ENCODE data around the gene RUNX3. TPM values are rescaled to one million over a fixed set of nuclear protein-coding genes. Genes with fewer than 3 reads are reported as not detected.

The RUNX3 gene
- total and polyA plus RNA-seq, 2 donors (not counting 3 experiments of a cell fraction or from before 2014, with no cell fraction given), result not detected

GRCh38 chr1:24870551-24871195 is 59.4 kb downstream of the RUNX3 start:
- Histone ChIP-seq H3K4me1 (ENCODE audit: control insufficient read depth, extremely low read depth, insufficient read depth, low read length) (no peaks in the 10 kb centered on the region), H3K36me3 (ENCODE audit: control insufficient read depth in 2 of 2, extremely low read depth in 1 of 2, insufficient read depth in 2 of 2, low read length in 2 of 2) (no peaks in the 10 kb centered on the region), H4K20me1 (replicated peaks; ENCODE audit: control insufficient read depth, extremely low read depth, insufficient read depth, low read length) (no peaks in the 10 kb centered on the region), H3K9me1 (replicated peaks; ENCODE audit: control insufficient read depth, extremely low read depth, insufficient read depth, low read length) (no peaks in the 10 kb centered on the region), H3K4me2 (ENCODE audit: insufficient read depth, low read length) (no peak overlapping the region), H3K27ac (ENCODE audit: insufficient read depth, low read depth, low read length) (no peak overlapping the region), H3K4me3 (replicated peaks in 1 of 3; ENCODE audit: insufficient read depth in 1 of 3, low read depth in 1 of 3, low read length in 3 of 3) (no peak overlapping the region), H3K9ac (replicated peaks; ENCODE audit: extremely low read depth, insufficient read depth, low read length) (no peak overlapping the region), H3K79me2 (ENCODE audit: control insufficient read depth, insufficient read depth, low read length) (no peaks in the 10 kb centered on the region), H2AFZ (ENCODE audit: low read depth, low read length) (no peak overlapping the region), H3K27me3 (ENCODE audit: control insufficient read depth in 2 of 2, insufficient read depth in 2 of 2, low read length in 2 of 2) (peaks cover 7 to 21% of the 10 kb centered on the region in 2 experiments), H3K9me3 (replicated peaks; ENCODE audit: control insufficient read depth, insufficient read depth, low read length) (no peaks in the 10 kb centered on the region)
- intact Hi-C loops (cut with micrococcal nuclease), result no loop called here
- dilution Hi-C loops (cut with MboI; ENCODE audit: extremely low pct_ligation_motif_present, low sequenced_read_pairs), result no loop called here
- FAIRE-seq (no peak), DNase-seq (ENCODE audit: low read depth, low spot score) (no peak)
- ChIA-PET CTCF (no interaction called here), POLR2A (no interaction called here)
- TF ChIP-seq POLR2A (IDR thresholded peaks at IDR 0.05; ENCODE audit: low read depth, low read length), result no peak
- TF ChIP-seq, protein P1, sequence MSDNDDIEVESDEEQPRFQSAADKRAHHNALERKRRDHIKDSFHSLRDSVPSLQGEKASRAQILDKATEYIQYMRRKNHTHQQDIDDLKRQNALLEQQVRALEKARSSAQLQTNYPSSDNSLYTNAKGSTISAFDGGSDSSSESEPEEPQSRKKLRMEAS (IDR thresholded peaks at IDR 0.05; ENCODE audit: insufficient read depth, insufficient read length), result no peak
- no peak for TF ChIP-seq MYC (IDR thresholded peaks at IDR 0.05; ENCODE audit: low read depth, low read length)
- no peak for TF ChIP-seq POLR2AphosphoS5 (IDR thresholded peaks at IDR 0.05; ENCODE audit: insufficient read depth, low read depth, low read length)
- no TSS peak for BruUV-seq (replicated peaks)

DNA sequence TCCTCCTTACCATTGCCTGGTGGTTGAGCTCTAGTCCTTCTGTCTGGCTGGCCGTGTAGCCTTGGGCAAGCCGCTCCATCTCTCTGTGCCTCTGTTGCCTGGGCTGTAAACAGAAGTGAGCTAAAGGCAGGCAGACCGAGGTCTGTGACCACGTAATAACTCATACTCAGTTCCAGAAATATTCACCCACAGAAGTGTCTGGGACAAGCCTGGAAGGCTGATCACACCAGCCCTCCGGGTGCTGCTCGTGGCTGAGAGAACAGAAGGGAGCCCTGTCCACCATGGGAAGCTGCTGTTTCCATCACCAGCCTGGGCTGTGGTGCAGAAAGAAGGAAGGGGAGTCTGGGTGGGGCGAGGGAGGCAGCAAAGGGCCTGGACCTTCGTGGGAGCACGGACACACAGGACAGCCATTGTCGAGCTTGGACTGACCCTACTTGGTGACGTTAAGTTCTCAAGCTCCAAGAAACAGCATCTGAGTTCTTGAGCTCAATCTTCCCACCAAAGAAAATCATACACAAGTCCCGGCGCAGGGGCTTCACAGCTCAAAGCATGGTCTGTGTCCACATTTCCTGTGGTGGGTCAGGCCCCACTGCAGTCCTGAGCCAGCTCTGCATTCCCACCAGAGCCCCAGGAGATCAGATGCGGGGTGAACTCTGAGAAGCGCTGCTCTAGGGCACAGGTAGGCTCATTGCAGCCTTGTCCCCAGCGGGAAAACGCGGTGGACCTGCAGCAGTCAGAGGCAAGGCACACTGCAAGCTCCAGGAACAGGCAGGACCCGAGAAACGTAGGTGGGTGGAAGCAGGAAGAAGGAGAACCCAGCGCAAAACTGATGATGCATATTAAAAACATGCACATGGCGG is 61.8 kb downstream of the RUNX3 start:
- no peaks in the 10 kb centered on the region for H3K9me1 ChIP-seq (replicated peaks; ENCODE audit: control insufficient read depth, extremely low read depth, insufficient read depth, low read length)
- H3K27me3 ChIP-seq (ENCODE audit: control insufficient read depth in 2 of 2, insufficient read depth in 2 of 2, low read length in 2 of 2), result peaks cover 0 to 13% of the 10 kb centered on the region in 2 experiments
- H3K9me3 ChIP-seq (replicated peaks; ENCODE audit: control insufficient read depth, insufficient read depth, low read length), result no peaks in the 10 kb centered on the region
- no peak for FAIRE-seq
- no peak overlapping the region for H3K9ac ChIP-seq (replicated peaks; ENCODE audit: extremely low read depth, insufficient read depth, low read length)
- CTCF ChIA-PET, result interaction anchor here (1.1 to 2.1 kb wide), 2 partner anchors 30 to 32 kb away, joined by 3 to 6 read pairs; no protein-coding TSS in a partner anchor
- H3K27ac ChIP-seq (ENCODE audit: insufficient read depth, low read depth, low read length), result no peak overlapping the region
- no TSS peak for BruUV-seq (replicated peaks)
- intact Hi-C loops (cut with micrococcal nuclease) (no loop called here), dilution Hi-C loops (cut with MboI; ENCODE audit: extremely low pct_ligation_motif_present, low sequenced_read_pairs) (no loop called here)
- no peaks in the 10 kb centered on the region for H4K20me1 ChIP-seq (replicated peaks; ENCODE audit: control insufficient read depth, extremely low read depth, insufficient read depth, low read length)
- H3K36me3 ChIP-seq (ENCODE audit: control insufficient read depth in 2 of 2, extremely low read depth in 1 of 2, insufficient read depth in 2 of 2, low read length in 2 of 2), result no peaks in the 10 kb centered on the region
- TF ChIP-seq POLR2A (IDR thresholded peaks at IDR 0.05; ENCODE audit: low read depth, low read length) (no peak), EZH2 (IDR thresholded peaks at IDR 0.05; ENCODE audit: borderline replicate concordance, low read depth, low read length, severe bottlenecking) (no peak), GATA2 (IDR thresholded peaks at IDR 0.05; ENCODE audit: insufficient read depth, insufficient read length, low read depth, low read length) (no peak), CTCF (IDR thresholded peaks at IDR 0.05; ENCODE audit: extremely low read depth in 1 of 2, insufficient read depth in 1 of 2, low read depth in 1 of 2, low read length in 2 of 2) (no peak), POLR2AphosphoS5 (IDR thresholded peaks at IDR 0.05; ENCODE audit: insufficient read depth, low read depth, low read length) (no peak), MYC (IDR thresholded peaks at IDR 0.05; ENCODE audit: low read depth, low read length) (no peak), FOS (IDR thresholded peaks at IDR 0.05; ENCODE audit: borderline replicate concordance, insufficient read depth, low read length) (no peak), JUN (IDR thresholded peaks at IDR 0.05; ENCODE audit: borderline replicate concordance, insufficient read depth, insufficient read length, low read depth) (no peak)
- TF ChIP-seq, protein P1 (IDR thresholded peaks at IDR 0.05; ENCODE audit: insufficient read depth, insufficient read length), result no peak
- H2AFZ ChIP-seq (ENCODE audit: low read depth, low read length), result no peak overlapping the region
- no peak overlapping the region for H3K4me2 ChIP-seq (ENCODE audit: insufficient read depth, low read length)
- no peak overlapping the region for H3K4me3 ChIP-seq (replicated peaks in 1 of 3; ENCODE audit: insufficient read depth in 1 of 3, low read depth in 1 of 3, low read length in 3 of 3)
- H3K79me2 ChIP-seq (ENCODE audit: control insufficient read depth, insufficient read depth, low read length), result no peaks in the 10 kb centered on the region
- peaks cover 5% of the 10 kb centered on the region for H3K4me1 ChIP-seq (ENCODE audit: control insufficient read depth, extremely low read depth, insufficient read depth, low read length)
- POLR2A ChIA-PET, result no interaction called here
- DNase-seq (ENCODE audit: low read depth, low spot score), result no peak
